Hepatocyte (in vitro differentiated cells): Measurements from ENCODE around the gene POC1A.

Experiments
- EZH2 ChIP-seq: fragments of 200-600 bp; sonication (generic); IDR thresholded peaks from 2 replicates; pipeline ENCODE4 v1.6.1; 2016; ENCODE audit warnings: antibody characterized with exemption, mild to moderate bottlenecking, borderline replicate concordance
- TF ChIP-seq, protein P1 (sequence below): fragments of 200-600 bp; sonication (generic); IDR thresholded peaks from 2 replicates; pipeline ENCODE4 v1.5.1; 2016; ENCODE audit warnings: antibody characterized with exemption, mild to moderate bottlenecking; ENCODE audit not compliant: poor library complexity

DNA sequence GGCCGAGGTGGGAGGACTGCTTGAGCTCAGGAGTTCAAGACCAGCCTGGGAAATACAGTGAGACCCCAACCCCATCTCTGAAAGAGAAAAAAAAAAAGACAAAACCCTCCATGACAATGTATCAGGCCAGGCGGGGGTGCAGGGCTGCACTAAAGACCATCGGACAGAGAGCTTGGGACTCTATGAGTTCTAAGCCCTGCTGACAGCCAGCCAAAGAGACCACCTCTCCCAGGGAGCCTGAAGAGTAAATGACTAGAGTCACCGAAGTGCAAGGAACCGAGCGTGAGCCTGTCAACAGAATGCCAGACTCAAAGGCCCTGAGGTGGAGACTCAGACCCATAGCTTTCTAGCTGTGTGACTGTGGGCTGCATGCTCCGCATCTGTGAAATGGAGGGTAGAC is 12.5 kb downstream of the POC1A start:
- TF ChIP-seq EZH2, result no peak
- TF ChIP-seq, protein P1, sequence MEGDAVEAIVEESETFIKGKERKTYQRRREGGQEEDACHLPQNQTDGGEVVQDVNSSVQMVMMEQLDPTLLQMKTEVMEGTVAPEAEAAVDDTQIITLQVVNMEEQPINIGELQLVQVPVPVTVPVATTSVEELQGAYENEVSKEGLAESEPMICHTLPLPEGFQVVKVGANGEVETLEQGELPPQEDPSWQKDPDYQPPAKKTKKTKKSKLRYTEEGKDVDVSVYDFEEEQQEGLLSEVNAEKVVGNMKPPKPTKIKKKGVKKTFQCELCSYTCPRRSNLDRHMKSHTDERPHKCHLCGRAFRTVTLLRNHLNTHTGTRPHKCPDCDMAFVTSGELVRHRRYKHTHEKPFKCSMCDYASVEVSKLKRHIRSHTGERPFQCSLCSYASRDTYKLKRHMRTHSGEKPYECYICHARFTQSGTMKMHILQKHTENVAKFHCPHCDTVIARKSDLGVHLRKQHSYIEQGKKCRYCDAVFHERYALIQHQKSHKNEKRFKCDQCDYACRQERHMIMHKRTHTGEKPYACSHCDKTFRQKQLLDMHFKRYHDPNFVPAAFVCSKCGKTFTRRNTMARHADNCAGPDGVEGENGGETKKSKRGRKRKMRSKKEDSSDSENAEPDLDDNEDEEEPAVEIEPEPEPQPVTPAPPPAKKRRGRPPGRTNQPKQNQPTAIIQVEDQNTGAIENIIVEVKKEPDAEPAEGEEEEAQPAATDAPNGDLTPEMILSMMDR, result no peak
